ENCODE results near the gene URB1. TPM values are rescaled to one million over a fixed set of nuclear protein-coding genes. Genes with fewer than 3 reads are reported as not detected.

The URB1 gene
- total and polyA plus RNA-seq, 8 donors = 11.4 to 15.7 (median 14.2) TPM

- ATAC-seq = no peak
- no peak for TF ChIP-seq CTCF (IDR thresholded peaks at IDR 0.05)
- intact Hi-C loops (cut with DNase I) = no loop called here
Observed at GRCh38 chr21:32380940-32381339, 11.9 kb downstream of the URB1 start.

GRCh38 chr21:32378956-32379355 is 13.9 kb downstream of the URB1 start:
- TF ChIP-seq CTCF (IDR thresholded peaks at IDR 0.05) = no peak
- ATAC-seq (no peak), DNase-seq (no peak)
- Histone ChIP-seq H3K9me3 (no peaks in the 10 kb centered on the region), H3K36me3 (peaks cover 0 to 89% of the 10 kb centered on the region in 2 donors), H3K4me3 (no peak overlapping the region), H3K27me3 (no peaks in the 10 kb centered on the region), H3K4me1 (no peaks in the 10 kb centered on the region), H3K27ac (no peak overlapping the region)
- intact Hi-C loops (cut with DNase I) = no loop called here

More at GRCh38 chr21:32380940-32381339, 11.9 kb downstream of the URB1 start:
- H3K9me3 ChIP-seq = no peaks in the 10 kb centered on the region
- no peak overlapping the region for H3K27ac ChIP-seq
- H3K36me3 ChIP-seq = peaks cover 0 to 88% of the 10 kb centered on the region in 2 donors
- H3K4me3 ChIP-seq = no peak overlapping the region
- H3K27me3 ChIP-seq = no peaks in the 10 kb centered on the region
- no peak for DNase-seq
- no peaks in the 10 kb centered on the region for H3K4me1 ChIP-seq

- ATAC-seq (no peak), DNase-seq (no peak)
- no peaks in the 10 kb centered on the region for H3K27me3 ChIP-seq
- no peak overlapping the region for H3K4me3 ChIP-seq
- H3K36me3 ChIP-seq = peaks cover 0 to 80% of the 10 kb centered on the region in 2 donors
- H3K27ac ChIP-seq = no peak overlapping the region
- no peaks in the 10 kb centered on the region for H3K9me3 ChIP-seq
- peaks cover 0 to under 1% of the 10 kb centered on the region in 2 donors for H3K4me1 ChIP-seq
- TF ChIP-seq CTCF (IDR thresholded peaks at IDR 0.05) = no peak
- intact Hi-C loops (cut with DNase I) = no loop called here
Observed at GRCh38 chr21:32377991-32378390, 14.8 kb downstream of the URB1 start.

GRCh38 chr21:32377506-32377905 is 15.3 kb downstream of the URB1 start:
- H3K27ac ChIP-seq = no peak overlapping the region
- no peak for TF ChIP-seq CTCF (IDR thresholded peaks at IDR 0.05)
- no peak overlapping the region for H3K4me3 ChIP-seq
- intact Hi-C loops (cut with DNase I) = no loop called here
- H3K27me3 ChIP-seq = no peaks in the 10 kb centered on the region
- DNase-seq (no peak), ATAC-seq (no peak)
- H3K9me3 ChIP-seq = no peaks in the 10 kb centered on the region
- peaks cover 0 to 75% of the 10 kb centered on the region in 2 donors for H3K36me3 ChIP-seq
- H3K4me1 ChIP-seq = peaks cover 0 to 5% of the 10 kb centered on the region in 2 donors

- no peak for DNase-seq
- TF ChIP-seq CTCF (IDR thresholded peaks at IDR 0.05) = no peak
- peak; percentile 75 for ATAC-seq
- Histone ChIP-seq H3K4me1 (peaks cover 5 to 21% of the 10 kb centered on the region in 2 donors), H3K4me3 (no peak overlapping the region), H3K27ac (peak overlapping the region; percentile 72 to 87), H3K9me3 (no peaks in the 10 kb centered on the region), H3K27me3 (no peaks in the 10 kb centered on the region), H3K36me3 (peaks cover 0 to 64% of the 10 kb centered on the region in 2 donors)
- intact Hi-C loops (cut with DNase I) = no loop called here
Observed at GRCh38 chr21:32372755-32373154, 20.1 kb downstream of the URB1 start.
